Measurements from ENCODE around the gene ATF6.

ATF6 gene

GRCh38 chr1:162009501-162010174, 243.5 kb downstream of the ATF6 start:
- H3K4me3 Mint-ChIP-seq: no peak overlapping the region
- peaks cover 4% of the 10 kb centered on the region for H3K27me3 Mint-ChIP-seq
- no peak for DNase-seq
- H3K27ac Mint-ChIP-seq: no peak overlapping the region
- peaks cover 3% of the 10 kb centered on the region for H3K4me1 Mint-ChIP-seq (ENCODE audit: low read depth)
- no peaks in the 10 kb centered on the region for H3K36me3 Mint-ChIP-seq (ENCODE audit: low read depth)
- H3K9me3 Mint-ChIP-seq: peaks cover 2% of the 10 kb centered on the region

GRCh38 chr1:162010175-162010506, 244.0 kb downstream of the ATF6 start:
- no peaks in the 10 kb centered on the region for H3K36me3 Mint-ChIP-seq (ENCODE audit: low read depth)

GRCh38 chr1:162011337-162012012, 245.4 kb downstream of the ATF6 start:
- H3K9me3 Mint-ChIP-seq: peaks cover 2% of the 10 kb centered on the region
- no peak overlapping the region for H3K27ac Mint-ChIP-seq
- no peak overlapping the region for H3K4me3 Mint-ChIP-seq
- no peaks in the 10 kb centered on the region for H3K4me1 Mint-ChIP-seq (ENCODE audit: low read depth)
- no peak for DNase-seq
- no peaks in the 10 kb centered on the region for H3K36me3 Mint-ChIP-seq (ENCODE audit: low read depth)
- no peaks in the 10 kb centered on the region for H3K27me3 Mint-ChIP-seq

More at GRCh38 chr1:162010175-162010506, 244.0 kb downstream of the ATF6 start:
- no peak overlapping the region for H3K27ac Mint-ChIP-seq
- no peak for DNase-seq
- no peaks in the 10 kb centered on the region for H3K27me3 Mint-ChIP-seq
- no peak overlapping the region for H3K4me3 Mint-ChIP-seq
- peaks cover 2% of the 10 kb centered on the region for H3K9me3 Mint-ChIP-seq
- no peaks in the 10 kb centered on the region for H3K4me1 Mint-ChIP-seq (ENCODE audit: low read depth)

- no peaks in the 10 kb centered on the region for H3K36me3 Mint-ChIP-seq (ENCODE audit: low read depth)
- H3K27me3 Mint-ChIP-seq: no peaks in the 10 kb centered on the region
Observed at GRCh38 chr1:162013289-162013688, 247.2 kb downstream of the ATF6 start.

More at GRCh38 chr1:162013289-162013688, 247.2 kb downstream of the ATF6 start:
- no peaks in the 10 kb centered on the region for H3K4me1 Mint-ChIP-seq (ENCODE audit: low read depth)
- no peak overlapping the region for H3K4me3 Mint-ChIP-seq
- DNase-seq: no peak
- H3K27ac Mint-ChIP-seq: no peak overlapping the region
- peaks cover 2% of the 10 kb centered on the region for H3K9me3 Mint-ChIP-seq

Measured in activated T-cell treated with anti-CD3 and anti-CD28 coated beads, Interleukin-2, amount 50 U/mL, for 24 hours (primary cell).